Activated CD8-positive, alpha-beta memory T cell treated with anti-CD3 and anti-CD28 coated beads, Interleukin-2, amount 10 ng/mL, durations not matched to agents 7 days and 5 days (primary cell): ENCODE results near the gene SEC14L6. TPM values are rescaled to one million over a fixed set of nuclear protein-coding genes. Genes with fewer than 3 reads are reported as not detected.

Source experiments
- ATAC-seq: fragments of 150-1000 bp; cut with Tn5 transposase; one replicate; pipeline ENCODE4 v1.10.0; 2021; ENCODE audit warnings: moderate library complexity
- CTCF ChIA-PET: fragments of 350-600 bp; sonication (Branson Sonifier 250); formaldehyde crosslinking; loops from one replicate; lab custom pipeline; 2021; ENCODE audit warnings: antibody characterized with exemption; lab: Charles Lee
- DNase-seq: peaks from one replicate; pipeline ENCODE4 v3.0.0-alpha.2; 2020
- H3K27ac Mint-ChIP-seq: one replicate; pipeline ENCODE4 v1.8.0; 2021; ENCODE audit warnings: mild to moderate bottlenecking, mixed read lengths
- H3K27me3 Mint-ChIP-seq: one replicate; pipeline ENCODE4 v1.8.0; 2021; ENCODE audit warnings: mixed read lengths
- H3K36me3 Mint-ChIP-seq: one replicate; pipeline ENCODE4 v1.8.0; 2021; ENCODE audit warnings: mild to moderate bottlenecking, mixed read lengths
- H3K4me1 Mint-ChIP-seq: one replicate; pipeline ENCODE4 v1.8.0; 2021; ENCODE audit warnings: mixed read lengths
- H3K4me3 Mint-ChIP-seq: one replicate; pipeline ENCODE4 v1.8.0; 2021; ENCODE audit warnings: mild to moderate bottlenecking, moderate library complexity, mixed read lengths
- H3K9me3 Mint-ChIP-seq: one replicate; pipeline ENCODE4 v1.8.0; 2022; ENCODE audit warnings: low read depth, mixed read lengths
- total RNA-seq, 2 experiments: library from RNA; stranded (reverse); gene quantifications; one replicate each; pipeline ENCODE4 v1.2.3, GENCODE V29; 2021

The SEC14L6 gene
- total RNA-seq, 2 experiments from 2014 or later: 0.07 TPM; not detected in 1

DNA sequence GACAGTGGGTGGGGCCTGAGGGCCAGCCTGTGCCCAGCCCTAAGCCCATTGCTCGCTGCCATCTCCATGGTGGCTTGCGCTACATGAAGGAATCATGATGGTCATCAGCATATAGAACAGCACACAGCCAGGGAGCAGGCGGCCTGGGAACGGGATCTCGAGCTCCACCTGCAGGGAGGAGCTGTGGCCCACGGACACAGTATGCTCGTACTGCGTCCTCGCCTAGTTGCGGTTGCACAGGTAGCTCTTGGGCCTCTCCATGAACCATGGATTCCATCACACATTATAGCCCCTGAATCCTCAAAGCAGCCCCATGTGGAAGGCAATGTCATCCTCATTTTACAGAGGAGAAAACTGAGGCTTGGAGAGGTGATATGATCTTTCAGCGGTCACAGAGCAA, 56.1 kb downstream of the SEC14L6 start:
- no peaks in the 10 kb centered on the region for H3K36me3 Mint-ChIP-seq
- H3K9me3 Mint-ChIP-seq: no peaks in the 10 kb centered on the region
- H3K4me3 Mint-ChIP-seq: no peak overlapping the region
- ATAC-seq: no peak
- no peaks in the 10 kb centered on the region for H3K27me3 Mint-ChIP-seq
- no peak overlapping the region for H3K27ac Mint-ChIP-seq
- CTCF ChIA-PET: interaction anchor here (2.4 kb wide), 1 partner anchor 21 kb away, joined by 5 read pairs; no protein-coding TSS in a partner anchor
- H3K4me1 Mint-ChIP-seq: peaks cover 3% of the 10 kb centered on the region
- DNase-seq: no peak

DNA sequence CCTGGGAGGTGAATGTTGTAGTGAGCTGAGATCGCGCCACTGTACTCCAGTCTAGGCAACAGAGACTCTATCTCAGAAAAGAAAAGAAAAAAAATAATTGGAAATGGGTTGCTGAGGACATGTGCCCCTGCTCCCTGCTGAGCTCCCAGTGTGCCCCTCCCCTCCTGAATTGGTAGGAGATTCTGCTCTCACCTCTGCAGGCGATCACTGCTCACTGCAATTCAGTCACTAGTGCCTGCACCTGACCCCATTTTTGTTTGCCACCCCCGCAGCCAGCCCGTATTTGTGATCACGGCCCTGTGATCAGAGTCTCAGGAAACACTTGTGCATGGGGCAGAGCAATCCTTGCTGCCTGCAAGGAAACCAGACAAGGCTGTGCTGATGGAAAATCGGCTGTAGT, 58.4 kb downstream of the SEC14L6 start:
- H3K36me3 Mint-ChIP-seq: no peaks in the 10 kb centered on the region
- no peak overlapping the region for H3K4me3 Mint-ChIP-seq
- CTCF ChIA-PET: interaction anchor here (2.4 to 7.4 kb wide), 2 partner anchors 19 to 98 kb away, joined by 5 to 81 read pairs; partner anchors contain the start of gene RNF215
- DNase-seq (no peak), ATAC-seq (no peak)
- H3K4me1 Mint-ChIP-seq: peaks cover 3% of the 10 kb centered on the region
- no peaks in the 10 kb centered on the region for H3K27me3 Mint-ChIP-seq
- H3K27ac Mint-ChIP-seq: no peak overlapping the region
- H3K9me3 Mint-ChIP-seq: no peaks in the 10 kb centered on the region

DNA sequence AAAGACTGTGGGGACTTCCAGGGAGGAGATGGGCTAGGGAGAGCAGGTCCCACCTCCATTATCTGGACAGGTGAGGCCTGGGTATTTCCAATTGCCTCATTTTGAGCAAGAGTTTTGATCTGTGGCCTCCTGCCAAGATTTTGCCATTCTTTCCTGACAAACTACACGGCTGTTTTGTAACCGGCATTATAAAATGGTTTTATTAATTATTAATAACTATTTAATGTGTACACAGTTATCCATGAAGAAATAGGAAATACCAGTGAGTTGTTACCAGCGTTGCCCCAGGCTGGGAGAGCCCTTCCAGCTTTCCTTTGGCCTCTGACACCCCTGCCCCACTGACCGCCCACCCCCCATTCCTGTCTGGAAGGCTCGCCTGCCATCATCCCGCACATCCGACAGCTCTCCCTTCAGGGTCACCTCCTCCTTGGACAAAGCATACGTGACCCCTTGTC, 59.9 kb downstream of the SEC14L6 start:
- CTCF ChIA-PET: interaction anchor here (0.7 to 7.4 kb wide), 9 partner anchors 9 to 899 kb away, joined by 3 to 81 read pairs (median 7); partner anchors contain the start of genes RNF215 and SEC14L2

DNA sequence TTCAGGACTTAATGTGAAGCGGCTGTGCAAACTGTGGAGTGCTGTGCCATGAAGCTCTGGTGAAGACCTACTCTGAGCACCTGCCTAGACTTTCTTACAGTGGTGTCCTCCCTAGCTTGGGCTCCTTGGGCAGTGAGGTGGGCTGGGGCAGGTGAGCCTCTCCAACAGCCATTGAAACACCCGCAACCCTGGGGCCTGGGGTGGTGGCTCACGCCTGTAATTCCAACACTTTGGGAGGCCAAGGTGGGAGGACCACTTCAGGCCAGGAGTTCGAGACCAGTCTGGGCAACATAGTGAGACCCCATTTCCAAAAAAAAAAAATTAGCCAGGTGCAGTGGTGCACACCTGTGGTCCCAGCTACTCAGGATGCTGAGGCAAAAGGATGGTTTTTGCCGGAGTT, 60.4 kb downstream of the SEC14L6 start:
- no peak overlapping the region for H3K4me3 Mint-ChIP-seq
- no peaks in the 10 kb centered on the region for H3K9me3 Mint-ChIP-seq
- H3K36me3 Mint-ChIP-seq: no peaks in the 10 kb centered on the region
- no peak overlapping the region for H3K27ac Mint-ChIP-seq
- CTCF ChIA-PET: interaction anchor here (0.8 to 7.4 kb wide), 13 partner anchors 9 to 225 kb away, joined by 3 to 81 read pairs (median 5); partner anchors contain the start of genes RNF215 and SEC14L2
- ATAC-seq (no peak), DNase-seq (no peak)
- H3K27me3 Mint-ChIP-seq: peaks cover 3% of the 10 kb centered on the region
- peaks cover 3% of the 10 kb centered on the region for H3K4me1 Mint-ChIP-seq

More for the DNA sequence above, 59.9 kb downstream of the SEC14L6 start:
- no peaks in the 10 kb centered on the region for H3K36me3 Mint-ChIP-seq
- ATAC-seq (no peak), DNase-seq (no peak)
- no peaks in the 10 kb centered on the region for H3K9me3 Mint-ChIP-seq
- peaks cover 3% of the 10 kb centered on the region for H3K27me3 Mint-ChIP-seq
- H3K4me3 Mint-ChIP-seq: no peak overlapping the region
- H3K27ac Mint-ChIP-seq: no peak overlapping the region
- H3K4me1 Mint-ChIP-seq: peaks cover 3% of the 10 kb centered on the region

DNA sequence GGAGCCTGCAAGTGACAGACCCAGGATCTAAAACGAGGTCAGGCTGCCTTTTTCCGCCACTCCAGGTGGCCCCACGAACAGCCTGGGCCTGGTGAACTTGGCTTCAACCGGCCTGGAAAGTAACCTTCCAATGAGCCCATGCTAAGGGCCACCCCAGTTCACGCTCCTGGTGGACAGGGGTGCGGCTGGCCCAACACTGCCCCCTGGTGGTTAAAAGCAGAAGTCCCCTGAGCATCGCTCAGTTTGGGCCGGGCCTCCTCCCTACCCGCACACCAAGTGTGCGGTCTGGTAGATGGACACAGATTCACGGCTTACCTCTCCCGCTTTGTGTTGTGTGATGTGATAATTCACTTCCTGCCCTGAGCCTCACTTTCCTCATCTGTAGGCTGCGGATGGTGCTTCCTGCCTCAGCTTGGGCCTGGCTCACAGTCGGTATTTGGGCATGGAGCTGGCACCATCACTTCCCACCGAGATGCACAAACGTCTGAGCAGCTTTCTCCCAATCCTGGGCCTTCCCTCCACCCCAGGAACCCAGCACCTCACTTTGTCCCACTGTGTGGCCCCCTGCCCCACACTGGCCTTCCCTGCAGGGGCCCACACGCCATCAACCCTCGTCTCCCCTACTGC, 61.1 kb downstream of the SEC14L6 start:
- Mint-ChIP-seq H3K4me1 (peaks cover 3% of the 10 kb centered on the region), H3K36me3 (no peaks in the 10 kb centered on the region), H3K4me3 (no peak overlapping the region), H3K27me3 (peaks cover 3% of the 10 kb centered on the region), H3K27ac (peak overlapping the region; percentile 18), H3K9me3 (no peaks in the 10 kb centered on the region)
- CTCF ChIA-PET: interaction anchor here (0.8 to 7.4 kb wide), 16 partner anchors 10 to 225 kb away, joined by 3 to 81 read pairs (median 6); partner anchors contain the start of genes CASTOR1, RNF215 and SEC14L2
- ATAC-seq (peak; percentile 100), DNase-seq (peak; percentile 81)

DNA sequence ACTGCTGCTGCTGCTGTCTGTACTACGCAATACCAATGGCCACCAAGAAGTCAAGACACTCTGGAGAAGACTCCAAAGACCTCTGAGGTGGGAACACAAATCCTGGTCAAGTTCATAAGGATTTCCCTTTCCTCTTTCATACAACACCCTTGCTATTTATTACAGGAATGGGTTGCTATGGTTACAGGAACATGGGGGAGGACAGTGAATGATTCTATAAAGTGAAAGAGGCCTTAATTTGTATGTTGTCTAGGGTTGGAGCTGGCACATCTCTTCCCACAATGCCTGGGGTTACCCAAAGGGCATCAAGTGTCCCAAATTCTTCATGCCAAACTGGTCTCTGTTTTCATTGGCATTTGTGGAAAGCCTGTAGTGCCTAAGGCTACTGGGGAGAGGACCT, 63.4 kb downstream of the SEC14L6 start:
- no peak overlapping the region for H3K27ac Mint-ChIP-seq
- H3K4me3 Mint-ChIP-seq: no peak overlapping the region
- CTCF ChIA-PET: interaction anchor here (2.4 to 7.4 kb wide), 4 partner anchors 39 to 195 kb away, joined by 9 to 81 read pairs (median 32); partner anchors contain the start of genes CASTOR1 and RNF215
- H3K36me3 Mint-ChIP-seq: no peaks in the 10 kb centered on the region
- no peak for ATAC-seq
- H3K27me3 Mint-ChIP-seq: peaks cover 3% of the 10 kb centered on the region
- H3K4me1 Mint-ChIP-seq: peaks cover 3% of the 10 kb centered on the region
- H3K9me3 Mint-ChIP-seq: no peaks in the 10 kb centered on the region
- no peak for DNase-seq

DNA sequence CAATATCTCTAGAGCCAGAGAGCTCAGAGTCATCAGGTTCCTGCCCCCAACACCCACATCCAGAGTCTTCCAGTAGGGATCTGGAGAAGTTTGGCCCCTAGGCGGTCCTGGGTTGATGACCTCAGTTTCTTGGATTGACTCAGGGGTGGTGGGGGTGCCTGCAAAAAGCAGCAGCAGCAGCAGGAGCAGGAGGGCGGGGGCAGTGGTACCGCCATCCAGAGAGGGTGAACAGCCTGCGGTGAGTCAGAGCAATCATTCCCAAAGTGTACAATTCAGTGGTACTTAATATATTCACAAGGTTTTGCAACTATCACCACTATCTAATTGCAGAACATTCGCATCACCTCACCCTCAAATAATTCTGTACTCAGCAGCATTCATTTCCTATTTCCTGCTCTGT, 64.8 kb downstream of the SEC14L6 start:
- Mint-ChIP-seq H3K4me1 (peaks cover 3% of the 10 kb centered on the region), H3K36me3 (no peaks in the 10 kb centered on the region), H3K9me3 (no peaks in the 10 kb centered on the region), H3K27me3 (peaks cover 9% of the 10 kb centered on the region), H3K27ac (no peak overlapping the region), H3K4me3 (no peak overlapping the region)
- CTCF ChIA-PET: no interaction called here
- DNase-seq (no peak), ATAC-seq (no peak)

DNA sequence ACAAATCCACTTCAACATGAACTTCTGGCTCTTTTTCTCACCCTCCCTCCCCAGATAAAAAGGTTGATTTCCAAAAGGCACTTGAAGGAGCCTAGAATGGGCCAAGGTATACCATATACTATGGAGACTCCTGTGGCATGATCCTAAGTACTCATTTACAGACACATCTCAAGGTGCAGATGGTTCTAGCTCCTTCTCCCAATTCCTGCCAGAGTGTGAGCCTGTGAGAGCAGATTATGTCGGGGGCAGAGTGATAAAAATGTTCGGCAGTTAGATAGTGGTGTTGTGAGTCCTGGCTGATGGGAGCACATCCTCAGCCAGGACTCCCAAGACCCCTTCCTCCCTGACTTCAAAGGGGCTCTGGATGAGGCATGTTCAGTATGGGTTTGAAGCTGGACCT, 66.6 kb downstream of the SEC14L6 start:
- Mint-ChIP-seq H3K9me3 (no peaks in the 10 kb centered on the region), H3K4me1 (no peaks in the 10 kb centered on the region), H3K27me3 (peaks cover 17% of the 10 kb centered on the region), H3K27ac (no peak overlapping the region), H3K36me3 (no peaks in the 10 kb centered on the region), H3K4me3 (no peak overlapping the region)
- ATAC-seq: no peak
- no peak for DNase-seq
- CTCF ChIA-PET: interaction anchor here (1.5 kb wide), 1 partner anchor 78 kb away, joined by 3 read pairs; no protein-coding TSS in a partner anchor

DNA sequence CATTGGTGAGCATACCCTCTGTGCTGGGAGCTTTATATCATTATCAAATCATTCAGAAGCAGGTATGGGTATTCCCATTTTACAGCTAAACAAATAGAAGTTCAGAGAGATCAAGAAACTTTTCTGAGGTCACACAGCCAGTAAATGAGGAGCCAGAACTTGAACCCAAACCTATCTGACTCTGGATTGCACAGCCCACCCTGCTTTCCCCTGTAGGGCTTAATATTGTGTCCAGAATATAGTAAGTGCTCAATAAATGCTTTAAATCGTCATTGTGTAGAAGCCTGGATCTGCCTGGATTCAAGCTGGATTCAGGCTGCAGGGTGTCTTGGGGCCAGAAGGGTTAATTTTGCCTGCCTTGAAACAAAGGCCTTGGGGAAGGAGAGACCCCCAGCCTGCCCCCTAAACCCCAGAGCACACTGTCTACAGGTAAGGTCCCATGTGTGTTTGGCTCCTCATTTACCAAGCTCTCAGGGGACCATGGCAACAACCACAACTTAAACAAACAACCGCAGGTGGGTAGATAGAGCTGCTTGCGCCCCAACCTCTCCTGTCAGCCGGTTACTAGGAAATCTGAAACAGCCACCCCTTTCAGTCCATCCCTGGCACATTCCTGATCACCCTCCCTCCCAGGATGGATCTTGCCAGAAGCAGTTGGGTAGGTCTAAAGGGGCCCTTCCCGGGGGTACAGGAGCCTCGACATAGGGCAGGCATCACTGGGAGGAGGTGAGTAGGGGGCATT, 71.7 kb downstream of the SEC14L6 start:
- H3K4me3 Mint-ChIP-seq: no peak overlapping the region
- ATAC-seq: peak; percentile 60
- DNase-seq: peak; percentile 50
- no peak overlapping the region for H3K27ac Mint-ChIP-seq
- H3K27me3 Mint-ChIP-seq: peaks cover 22% of the 10 kb centered on the region
- H3K36me3 Mint-ChIP-seq: no peaks in the 10 kb centered on the region
- H3K4me1 Mint-ChIP-seq: peaks cover 17% of the 10 kb centered on the region
- CTCF ChIA-PET: interaction anchor here (2.3 kb wide), 1 partner anchor 10 kb away, joined by 11 read pairs; no protein-coding TSS in a partner anchor
- H3K9me3 Mint-ChIP-seq: no peaks in the 10 kb centered on the region

DNA sequence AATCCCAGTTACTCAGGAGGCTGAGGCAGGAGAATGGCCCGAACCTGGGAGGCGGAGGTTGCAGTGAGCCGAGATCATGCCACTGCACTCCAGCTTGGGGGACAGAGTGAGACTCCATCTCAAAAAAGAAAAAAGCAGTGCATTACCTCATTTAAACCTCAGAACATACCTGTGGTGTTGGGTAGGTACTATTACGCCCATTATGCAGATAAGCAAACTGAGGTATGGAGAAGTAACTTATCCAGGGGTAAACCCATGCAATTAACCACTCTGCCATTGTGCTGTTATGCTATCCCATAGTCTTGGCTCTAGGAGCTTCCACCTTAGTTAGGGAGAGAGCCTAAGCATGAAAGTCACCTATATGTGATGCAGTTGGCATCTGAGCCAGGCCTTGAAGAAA, 72.4 kb downstream of the SEC14L6 start:
- Mint-ChIP-seq H3K9me3 (no peaks in the 10 kb centered on the region), H3K36me3 (no peaks in the 10 kb centered on the region), H3K4me1 (peaks cover 18% of the 10 kb centered on the region), H3K27me3 (peaks cover 22% of the 10 kb centered on the region), H3K4me3 (no peak overlapping the region), H3K27ac (no peak overlapping the region)
- CTCF ChIA-PET: interaction anchor here (2.3 kb wide), 1 partner anchor 11 kb away, joined by 11 read pairs; no protein-coding TSS in a partner anchor
- DNase-seq: no peak
- ATAC-seq: no peak

DNA sequence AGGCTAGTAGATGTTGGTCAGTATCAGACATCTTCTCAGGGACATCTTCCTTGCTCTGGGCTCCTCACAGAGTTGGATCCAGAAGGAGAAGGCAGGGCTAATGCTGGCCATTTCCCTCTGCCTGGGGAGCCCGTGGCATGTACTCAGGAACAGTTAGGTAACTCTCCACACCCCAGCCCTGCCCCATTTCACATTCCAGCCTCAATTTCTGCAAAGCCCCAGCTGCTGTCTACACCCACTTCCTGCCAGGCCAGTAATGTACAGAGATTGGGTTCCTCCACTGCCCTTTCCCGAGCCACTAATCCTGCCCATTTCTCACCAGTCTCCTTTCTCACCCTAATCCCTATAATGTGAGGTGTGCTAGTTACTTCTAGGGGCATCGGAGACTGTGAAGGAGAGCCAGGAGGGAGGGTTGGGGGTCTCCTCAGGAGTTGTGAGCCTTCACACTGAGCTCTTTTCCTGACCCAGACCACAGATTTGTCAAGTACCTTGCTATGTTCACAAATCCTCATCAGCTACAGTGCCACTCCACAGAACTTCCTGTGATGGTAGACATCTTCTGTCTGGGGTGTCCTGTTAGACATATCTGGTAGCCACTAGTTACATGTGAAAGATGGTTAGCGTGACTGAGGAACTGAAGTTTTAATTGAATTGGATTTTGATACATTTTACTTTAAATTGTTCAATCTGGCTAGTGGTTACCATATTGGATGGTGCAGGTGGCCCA, 73.4 kb downstream of the SEC14L6 start:
- Mint-ChIP-seq H3K9me3 (no peaks in the 10 kb centered on the region), H3K4me1 (peaks cover 18% of the 10 kb centered on the region), H3K4me3 (no peak overlapping the region), H3K27ac (no peak overlapping the region), H3K27me3 (peaks cover 23% of the 10 kb centered on the region), H3K36me3 (no peaks in the 10 kb centered on the region)
- ATAC-seq (no peak), DNase-seq (no peak)
- CTCF ChIA-PET: interaction anchor here (1.2 to 1.4 kb wide), 2 partner anchors 12 to 27 kb away, joined by 3 to 4 read pairs; no protein-coding TSS in a partner anchor
